Activated CD4-positive, alpha-beta T cell treated with anti-CD3 and anti-CD28 coated beads for 48 hours (primary cell): Measurements from ENCODE around the gene RGP1.

Source experiments
- DNase-seq: peaks from one replicate; pipeline ENCODE4 v3.0.0-alpha.2; 2020

Gene RGP1

GRCh38 chr9:35774907-35775635 is 26.0 kb downstream of the RGP1 start:
- no peak for DNase-seq

GRCh38 chr9:35776018-35776417 is 26.9 kb downstream of the RGP1 start:
- no peak for DNase-seq

GRCh38 chr9:35778496-35778895 is 29.4 kb downstream of the RGP1 start:
- DNase-seq: no peak

- DNase-seq: no peak
These were observed 32.0 kb downstream of the RGP1 start for GRCh38 chr9:35781066-35781465.

GRCh38 chr9:35783418-35783817 is 34.3 kb downstream of the RGP1 start:
- DNase-seq: no peak

- no peak for DNase-seq
These were observed 40.5 kb downstream of the RGP1 start for GRCh38 chr9:35789541-35789940.

- no peak for DNase-seq
These were observed 40.9 kb downstream of the RGP1 start for GRCh38 chr9:35790025-35790384.

GRCh38 chr9:35790385-35791296 is 41.6 kb downstream of the RGP1 start:
- DNase-seq: peak; percentile 59

GRCh38 chr9:35791297-35791921 is 42.3 kb downstream of the RGP1 start, which contains the start of gene NPR2:
TSS of gene NPR2 (plus strand) at chr9:35791591. CDS start at chr9:35792409, 818 bp downstream.
- DNase-seq: no peak

- DNase-seq: no peak
These were observed 43.1 kb downstream of the RGP1 start for GRCh38 chr9:35792024-35792813.

- no peak for DNase-seq
These were observed 43.7 kb downstream of the RGP1 start for GRCh38 chr9:35792826-35793225.

- no peak for DNase-seq
These were observed 44.4 kb downstream of the RGP1 start for GRCh38 chr9:35793461-35793860.

- no peak for DNase-seq
These were observed 46.6 kb downstream of the RGP1 start for GRCh38 chr9:35795695-35796094.

GRCh38 chr9:35797311-35798109 is 48.4 kb downstream of the RGP1 start:
- DNase-seq: no peak

- peak; percentile 68 for DNase-seq
These were observed 49.7 kb downstream of the RGP1 start for GRCh38 chr9:35798658-35799374.

- no peak for DNase-seq
These were observed 51.4 kb downstream of the RGP1 start for GRCh38 chr9:35800530-35800929.

GRCh38 chr9:35801328-35802128 is 52.4 kb downstream of the RGP1 start:
- DNase-seq: no peak

GRCh38 chr9:35806101-35806500 is 57.0 kb downstream of the RGP1 start:
- no peak for DNase-seq
